GM12878 (cell line): Measurements from ENCODE around the gene NACA2.

Experiments
- CTCF ChIP-seq, 3 experiments: IDR thresholded peaks in 2 of 3; conservative IDR thresholded peaks in 1 of 3; 2 replicates each; pipeline ENCODE4 v1.5.1; 2011; ENCODE audit warnings: low read depth in 3 of 3, low read length in 3 of 3, mild to moderate bottlenecking in 3 of 3, control low read depth in 2 of 3, moderate library complexity in 2 of 3, inconsistent platforms in 1 of 3, mixed read lengths in 1 of 3; ENCODE audit not compliant: control insufficient read depth in 2 of 3, insufficient read depth in 1 of 3; ENCODE audit errors: extremely low read depth in 1 of 3
- EZH2 ChIP-seq: IDR thresholded peaks from 2 replicates; pipeline ENCODE4 v1.6.1; 2012; ENCODE audit warnings: low read depth, mild to moderate bottlenecking, control low read depth, inconsistent platforms, low read length, borderline replicate concordance; ENCODE audit not compliant: control insufficient read depth
- POLR2A ChIP-seq: IDR thresholded peaks from 2 replicates; pipeline ENCODE4 v1.6.1; 2011; ENCODE audit warnings: low read depth, mild to moderate bottlenecking, low read length

GRCh38 chr17:61621317-61621716, 30.3 kb upstream of the NACA2 start:
- no peak for TF ChIP-seq EZH2
- TF ChIP-seq POLR2A: no peak
- no peak for TF ChIP-seq CTCF (IDR thresholded peaks at IDR 0.05 in 2 of 3, conservative IDR thresholded peaks at IDR 0.05 in 1 of 3; ENCODE audit: control insufficient read depth in 2 of 3, extremely low read depth in 1 of 3, insufficient read depth in 1 of 3, low read depth in 3 of 3, low read length in 3 of 3)
